ENCODE data around the gene DLG5. TPM values are rescaled to one million over a fixed set of nuclear protein-coding genes. Genes with fewer than 3 reads are reported as not detected.

The DLG5 gene
- total and polyA plus RNA-seq, 2 experiments from 2014 or later, result 15.5 to 29.3 TPM

- H3K36me3 ChIP-seq (replicated peaks; ENCODE audit: insufficient read depth, low read depth), result no peaks in the 10 kb centered on the region
These were observed 124.9 kb downstream of the DLG5 start for GRCh38 chr10:77801474-77802161.

GRCh38 chr10:77800738-77801266 is 125.8 kb downstream of the DLG5 start:
- H3K27ac ChIP-seq, result no peak overlapping the region
- no peaks in the 10 kb centered on the region for H3K9me3 ChIP-seq (ENCODE audit: low read depth)
- no peaks in the 10 kb centered on the region for H3K9me2 ChIP-seq (replicated peaks; ENCODE audit: insufficient read depth)
- no peaks in the 10 kb centered on the region for H4K20me1 ChIP-seq (ENCODE audit: insufficient read depth, poor library complexity, severe bottlenecking)
- no peak for DNase-seq (ENCODE audit: low spot score)
- H3K4me3 ChIP-seq, result no peak overlapping the region
- H3K4me1 ChIP-seq (ENCODE audit: insufficient read depth), result no peaks in the 10 kb centered on the region
- 92% methylated on average over 5 of the region's 5 CpGs for WGBS (ENCODE audit: low lambda C conversion rate, missing lambda C conversion rate)
- no peaks in the 10 kb centered on the region for H3K36me3 ChIP-seq (replicated peaks; ENCODE audit: insufficient read depth, low read depth)
- no peak overlapping the region for H3K4me2 ChIP-seq
- TF ChIP-seq CTCF (IDR thresholded peaks at IDR 0.05; ENCODE audit: poor library complexity) (no peak), EZH2 (IDR thresholded peaks at IDR 0.05; ENCODE audit: borderline replicate concordance) (no peak), EZH2phosphoT487 (IDR thresholded peaks at IDR 0.05; ENCODE audit: low read depth, severe bottlenecking, unreplicated experiment) (no peak)
- H3K27me3 ChIP-seq, result no peaks in the 10 kb centered on the region
- no peak overlapping the region for H2AFZ ChIP-seq
- no peaks in the 10 kb centered on the region for H3K79me2 ChIP-seq

More at GRCh38 chr10:77801474-77802161, 124.9 kb downstream of the DLG5 start:
- no peaks in the 10 kb centered on the region for H3K9me3 ChIP-seq (ENCODE audit: low read depth)
- H2AFZ ChIP-seq, result no peak overlapping the region
- no peak overlapping the region for H3K27ac ChIP-seq
- H4K20me1 ChIP-seq (ENCODE audit: insufficient read depth, poor library complexity, severe bottlenecking), result no peaks in the 10 kb centered on the region
- no peak overlapping the region for H3K4me3 ChIP-seq
- H3K9me2 ChIP-seq (replicated peaks; ENCODE audit: insufficient read depth), result no peaks in the 10 kb centered on the region
- no peaks in the 10 kb centered on the region for H3K79me2 ChIP-seq
- H3K4me1 ChIP-seq (ENCODE audit: insufficient read depth), result no peaks in the 10 kb centered on the region
- TF ChIP-seq EZH2 (IDR thresholded peaks at IDR 0.05; ENCODE audit: borderline replicate concordance) (no peak), CTCF (IDR thresholded peaks at IDR 0.05; ENCODE audit: poor library complexity) (no peak), EZH2phosphoT487 (IDR thresholded peaks at IDR 0.05; ENCODE audit: low read depth, severe bottlenecking, unreplicated experiment) (no peak)
- DNase-seq (ENCODE audit: low spot score), result no peak
- no peaks in the 10 kb centered on the region for H3K27me3 ChIP-seq
- 92% methylated on average over 14 of the region's 14 CpGs for WGBS (ENCODE audit: low lambda C conversion rate, missing lambda C conversion rate)
- no peak overlapping the region for H3K4me2 ChIP-seq

- WGBS (ENCODE audit: low lambda C conversion rate, missing lambda C conversion rate), result 96% methylated on average over 7 of the region's 13 CpGs
- Histone ChIP-seq H2AFZ (no peak overlapping the region), H3K4me3 (no peak overlapping the region), H3K9me3 (ENCODE audit: low read depth) (no peaks in the 10 kb centered on the region), H3K4me1 (ENCODE audit: insufficient read depth) (no peaks in the 10 kb centered on the region), H3K9me2 (replicated peaks; ENCODE audit: insufficient read depth) (no peaks in the 10 kb centered on the region), H3K4me2 (no peak overlapping the region), H3K27me3 (no peaks in the 10 kb centered on the region), H3K79me2 (no peaks in the 10 kb centered on the region), H3K27ac (no peak overlapping the region), H3K36me3 (replicated peaks; ENCODE audit: insufficient read depth, low read depth) (no peaks in the 10 kb centered on the region), H4K20me1 (ENCODE audit: insufficient read depth, poor library complexity, severe bottlenecking) (no peaks in the 10 kb centered on the region)
- DNase-seq (ENCODE audit: low spot score), result no peak
- TF ChIP-seq EZH2 (IDR thresholded peaks at IDR 0.05; ENCODE audit: borderline replicate concordance), result no peak
- no peak for TF ChIP-seq EZH2phosphoT487 (IDR thresholded peaks at IDR 0.05; ENCODE audit: low read depth, severe bottlenecking, unreplicated experiment)
- no peak for TF ChIP-seq CTCF (IDR thresholded peaks at IDR 0.05; ENCODE audit: poor library complexity)
These were observed 126.2 kb downstream of the DLG5 start for GRCh38 chr10:77800320-77800719.
